ENCODE results near the gene AFDN. TPM values are rescaled to one million over a fixed set of nuclear protein-coding genes. Genes with fewer than 3 reads are reported as not detected.

The AFDN gene
- polyA plus RNA-seq, 1 of the 3 experiments (the other 2 are of a cell fraction): 25.1 TPM

DNA sequence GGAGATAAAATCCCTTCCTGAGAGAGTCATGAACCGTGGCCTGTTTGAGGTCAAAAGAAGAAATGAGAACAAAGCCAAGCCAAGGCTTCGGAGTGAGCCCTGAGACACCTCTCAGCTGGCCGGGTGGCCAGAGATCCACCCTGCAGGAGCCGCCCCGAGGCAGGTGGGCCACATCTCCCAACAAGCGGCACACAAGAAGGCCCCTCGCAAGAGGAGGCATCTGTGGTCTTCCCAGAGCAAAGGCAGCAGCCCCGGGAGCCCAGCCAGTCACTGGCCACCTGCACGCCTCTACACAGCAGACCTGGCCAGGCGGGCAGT lies 30.9 kb upstream of the AFDN start:
- WGBS (ENCODE audit: low lambda C conversion rate): 77% methylated on average over 9 of the region's 10 CpGs
- no peaks in the 10 kb centered on the region for H3K9me3 ChIP-seq
- no peaks in the 10 kb centered on the region for H3K9me2 ChIP-seq
- no peak for DNase-seq
- no peak overlapping the region for H3K9ac ChIP-seq
- no peak overlapping the region for H3K4me3 ChIP-seq (ENCODE audit: low read depth in 2 of 2, low read length in 1 of 2)
- no peaks in the 10 kb centered on the region for H3F3A ChIP-seq (replicated peaks; ENCODE audit: insufficient read depth)
- TF ChIP-seq RFX5 (IDR thresholded peaks at IDR 0.05; ENCODE audit: low read length) (no peak), RCOR1 (IDR thresholded peaks at IDR 0.05; ENCODE audit: low read length) (no peak)
- H3K36me3 ChIP-seq (replicated peaks in 1 of 2; ENCODE audit: control insufficient read depth in 1 of 2, insufficient read depth in 2 of 2, low read length in 1 of 2): no peaks in the 10 kb centered on the region
- POLR2A ChIA-PET: no interaction called here
- CTCF ChIA-PET: interaction anchor here (1.0 to 1.6 kb wide), 3 partner anchors 9 to 311 kb away, joined by 3 to 6 read pairs (median 3); no protein-coding TSS in a partner anchor
- no peaks in the 10 kb centered on the region for H3K79me2 ChIP-seq (ENCODE audit: insufficient read depth)
- H2AFZ ChIP-seq (ENCODE audit: low read depth): no peak overlapping the region
- H4K20me1 ChIP-seq (ENCODE audit: insufficient read depth): no peaks in the 10 kb centered on the region
- no peaks in the 10 kb centered on the region; the same call in 1 of the 2 replicates for H3K27me3 ChIP-seq (ENCODE audit: insufficient read depth)
- no peak overlapping the region for H3K4me2 ChIP-seq
- no peak overlapping the region for H3K27ac ChIP-seq (ENCODE audit: low read depth in 2 of 2, low read length in 1 of 2)
- H3K4me1 ChIP-seq (ENCODE audit: control insufficient read depth in 1 of 2, insufficient read depth in 2 of 2, low read depth in 1 of 2, low read length in 1 of 2): peaks cover 0 to 26% of the 10 kb centered on the region in 2 experiments; a peak in 1 of 4 replicates

DNA sequence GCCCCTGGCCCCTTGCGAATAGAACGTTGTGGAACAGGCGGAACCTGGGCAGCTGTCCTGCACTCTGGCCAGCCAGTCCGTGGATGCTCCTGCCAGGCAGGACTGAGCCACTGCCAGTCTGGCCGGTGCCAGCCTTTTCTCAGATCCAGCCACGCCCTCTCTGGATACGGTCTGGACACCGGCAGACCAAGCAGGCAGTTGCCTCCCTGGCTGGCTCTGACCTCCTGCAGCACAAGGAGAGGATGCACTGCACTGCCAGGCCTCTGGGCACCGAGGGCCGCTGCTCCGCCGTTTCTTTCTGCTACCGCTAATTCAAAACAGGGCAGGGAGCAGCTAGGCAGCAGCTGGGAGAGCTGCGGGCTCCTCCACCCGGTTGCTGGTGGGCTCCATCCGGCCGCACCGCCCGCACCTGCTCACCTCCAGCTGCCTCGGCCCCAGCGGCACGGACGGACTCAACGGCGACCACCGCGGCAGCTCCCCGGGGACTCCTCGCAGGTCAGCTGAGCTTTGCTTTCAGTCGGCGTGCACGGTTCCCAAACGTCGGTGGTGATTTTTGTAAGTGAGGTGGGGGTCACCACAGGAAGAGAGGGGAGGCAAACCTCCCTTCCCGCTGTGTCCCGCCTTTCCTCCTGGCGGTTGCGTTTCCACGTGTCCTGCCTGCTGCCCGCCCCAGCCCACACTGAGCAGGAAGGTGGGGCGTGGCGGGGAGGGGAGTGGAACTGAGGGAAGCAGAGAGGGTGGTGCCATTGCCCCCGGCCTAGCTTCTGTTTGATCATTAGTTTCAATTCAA lies 30.3 kb upstream of the AFDN start:
- no peaks in the 10 kb centered on the region for H3F3A ChIP-seq (replicated peaks; ENCODE audit: insufficient read depth)
- H3K36me3 ChIP-seq (replicated peaks in 1 of 2; ENCODE audit: control insufficient read depth in 1 of 2, insufficient read depth in 2 of 2, low read length in 1 of 2): no peaks in the 10 kb centered on the region
- H2AFZ ChIP-seq (ENCODE audit: low read depth): no peak overlapping the region
- no peaks in the 10 kb centered on the region for H3K9me2 ChIP-seq
- peak; percentile 47; the same call in 1 of the 2 replicates for TF ChIP-seq FOXJ3 (CRISPR knock-in tag; IDR thresholded peaks at IDR 0.05)
- TF ChIP-seq, protein P1, sequence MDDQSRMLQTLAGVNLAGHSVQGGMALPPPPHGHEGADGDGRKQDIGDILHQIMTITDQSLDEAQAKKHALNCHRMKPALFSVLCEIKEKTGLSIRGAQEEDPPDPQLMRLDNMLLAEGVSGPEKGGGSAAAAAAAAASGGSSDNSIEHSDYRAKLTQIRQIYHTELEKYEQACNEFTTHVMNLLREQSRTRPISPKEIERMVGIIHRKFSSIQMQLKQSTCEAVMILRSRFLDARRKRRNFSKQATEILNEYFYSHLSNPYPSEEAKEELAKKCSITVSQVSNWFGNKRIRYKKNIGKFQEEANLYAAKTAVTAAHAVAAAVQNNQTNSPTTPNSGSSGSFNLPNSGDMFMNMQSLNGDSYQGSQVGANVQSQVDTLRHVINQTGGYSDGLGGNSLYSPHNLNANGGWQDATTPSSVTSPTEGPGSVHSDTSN (IDR thresholded peaks at IDR 0.05): no peak
- TF ChIP-seq RAD21 (IDR thresholded peaks at IDR 0.05; ENCODE audit: low read length): peak; percentile 33; the same call in 1 of the 2 replicates
- no peak for TF ChIP-seq GABPA (IDR thresholded peaks at IDR 0.05; ENCODE audit: low read depth)
- no peak for TF ChIP-seq POLR2AphosphoS5 (IDR thresholded peaks at IDR 0.05; ENCODE audit: low read depth, low read length)
- ChIA-PET CTCF (interaction anchor here (0.7 to 1.6 kb wide), 3 partner anchors 18 to 311 kb away, joined by 3 to 6 read pairs (median 3); no protein-coding TSS in a partner anchor), POLR2A (no interaction called here)
- 63% methylated on average over 13 of the region's 43 CpGs for WGBS (ENCODE audit: low lambda C conversion rate)
- no peaks in the 10 kb centered on the region for H3K79me2 ChIP-seq (ENCODE audit: insufficient read depth)
- no peaks in the 10 kb centered on the region for H4K20me1 ChIP-seq (ENCODE audit: insufficient read depth)
- DNase-seq: peak; percentile 82
- no peak overlapping the region for H3K4me3 ChIP-seq (ENCODE audit: low read depth in 2 of 2, low read length in 1 of 2)
- no peak overlapping the region; a peak in 1 of 4 replicates for H3K27ac ChIP-seq (ENCODE audit: low read depth in 2 of 2, low read length in 1 of 2)
- H3K9ac ChIP-seq: no peak overlapping the region
- H3K9me3 ChIP-seq: no peaks in the 10 kb centered on the region
- peaks cover 0 to 26% of the 10 kb centered on the region in 2 experiments; a peak in 1 of 4 replicates for H3K4me1 ChIP-seq (ENCODE audit: control insufficient read depth in 1 of 2, insufficient read depth in 2 of 2, low read depth in 1 of 2, low read length in 1 of 2)
- no peak overlapping the region for H3K4me2 ChIP-seq
- no peaks in the 10 kb centered on the region; the same call in 1 of the 2 replicates for H3K27me3 ChIP-seq (ENCODE audit: insufficient read depth)

GRCh38 chr6:167797011-167797471 lies 29.7 kb upstream of the AFDN start:
- Histone ChIP-seq H4K20me1 (ENCODE audit: insufficient read depth) (no peaks in the 10 kb centered on the region), H3K9me3 (no peaks in the 10 kb centered on the region), H3K79me2 (ENCODE audit: insufficient read depth) (no peaks in the 10 kb centered on the region), H3K27ac (ENCODE audit: low read depth in 2 of 2, low read length in 1 of 2) (no peak overlapping the region), H3K9me2 (no peaks in the 10 kb centered on the region), H3K27me3 (ENCODE audit: insufficient read depth) (no peaks in the 10 kb centered on the region; the same call in 1 of the 2 replicates), H2AFZ (ENCODE audit: low read depth) (no peak overlapping the region), H3K9ac (no peak overlapping the region), H3K36me3 (replicated peaks in 1 of 2; ENCODE audit: control insufficient read depth in 1 of 2, insufficient read depth in 2 of 2, low read length in 1 of 2) (no peaks in the 10 kb centered on the region), H3K4me2 (no peak overlapping the region), H3K4me1 (ENCODE audit: control insufficient read depth in 1 of 2, insufficient read depth in 2 of 2, low read depth in 1 of 2, low read length in 1 of 2) (peaks cover 0 to 26% of the 10 kb centered on the region in 2 experiments; a peak in 1 of 4 replicates), H3K4me3 (ENCODE audit: low read depth in 2 of 2, low read length in 1 of 2) (no peak overlapping the region), H3F3A (replicated peaks; ENCODE audit: insufficient read depth) (no peaks in the 10 kb centered on the region)
- WGBS (ENCODE audit: low lambda C conversion rate): 90% methylated on average over 20 of the region's 31 CpGs
- no peak for DNase-seq
- ChIA-PET POLR2A (interaction anchor here (0.6 kb wide), 1 partner anchor 8 kb away, joined by 3 read pairs; no protein-coding TSS in a partner anchor), CTCF (interaction anchor here (0.7 to 1.6 kb wide), 3 partner anchors 17 to 312 kb away, joined by 3 to 6 read pairs (median 3); no protein-coding TSS in a partner anchor)
- no peak for TF ChIP-seq USF1 (IDR thresholded peaks at IDR 0.05; ENCODE audit: borderline replicate concordance, low read depth)
- TF ChIP-seq FOXJ3 (CRISPR knock-in tag; IDR thresholded peaks at IDR 0.05): no peak
- TF ChIP-seq EP300 (IDR thresholded peaks at IDR 0.05; ENCODE audit: borderline replicate concordance in 1 of 2, low read depth in 1 of 2, low read length in 1 of 2): no peak
- TF ChIP-seq TAF1 (IDR thresholded peaks at IDR 0.05; ENCODE audit: borderline replicate concordance, low read depth, low read length): no peak
- no peak for TF ChIP-seq RCOR1 (IDR thresholded peaks at IDR 0.05; ENCODE audit: low read length)
- TF ChIP-seq, protein P2, sequence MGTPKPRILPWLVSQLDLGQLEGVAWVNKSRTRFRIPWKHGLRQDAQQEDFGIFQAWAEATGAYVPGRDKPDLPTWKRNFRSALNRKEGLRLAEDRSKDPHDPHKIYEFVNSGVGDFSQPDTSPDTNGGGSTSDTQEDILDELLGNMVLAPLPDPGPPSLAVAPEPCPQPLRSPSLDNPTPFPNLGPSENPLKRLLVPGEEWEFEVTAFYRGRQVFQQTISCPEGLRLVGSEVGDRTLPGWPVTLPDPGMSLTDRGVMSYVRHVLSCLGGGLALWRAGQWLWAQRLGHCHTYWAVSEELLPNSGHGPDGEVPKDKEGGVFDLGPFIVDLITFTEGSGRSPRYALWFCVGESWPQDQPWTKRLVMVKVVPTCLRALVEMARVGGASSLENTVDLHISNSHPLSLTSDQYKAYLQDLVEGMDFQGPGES (IDR thresholded peaks at IDR 0.05; ENCODE audit: low read depth, low read length): no peak
- no peak for TF ChIP-seq CHD2 (IDR thresholded peaks at IDR 0.05; ENCODE audit: low read length, partially characterized antibody)
- TF ChIP-seq SMC3 (IDR thresholded peaks at IDR 0.05; ENCODE audit: low read depth, low read length): no peak
- TF ChIP-seq RAD21 (IDR thresholded peaks at IDR 0.05; ENCODE audit: low read length): no peak
- TF ChIP-seq MXI1 (IDR thresholded peaks at IDR 0.05; ENCODE audit: low read depth, low read length): no peak
- no peak for TF ChIP-seq TCF12 (IDR thresholded peaks at IDR 0.05)
- no peak for TF ChIP-seq MEF2A (IDR thresholded peaks at IDR 0.05; ENCODE audit: borderline replicate concordance, low read depth)
- TF ChIP-seq EZH2phosphoT487 (IDR thresholded peaks at IDR 0.05; ENCODE audit: borderline replicate concordance, low read depth): no peak
- no peak for TF ChIP-seq SIN3A (IDR thresholded peaks at IDR 0.05; ENCODE audit: borderline replicate concordance, low read depth, low read length)
- no peak for TF ChIP-seq ELF1 (IDR thresholded peaks at IDR 0.05)
